GM21367 (cell line): ENCODE results near the gene LAMC1.
A peak's percentile ranks its signal among the peaks of the same experiment; 100 is the strongest.

Source experiments
- ATAC-seq: cut with Tn5 transposase; IDR thresholded peaks from one replicate; pipeline ENCODE4 v1.9.1; 2021; ENCODE audit not compliant: unreplicated experiment

LAMC1 gene

GRCh38 chr1:183185941-183186490, 162.8 kb downstream of the LAMC1 start, which contains the start of gene LAMC2:
LAMC2 (plus strand) TSS chr1:183186264; CDS start chr1:183186353, 89 bp downstream.
- no peak for ATAC-seq

- ATAC-seq: no peak
Measured at GRCh38 chr1:183186841-183187240, 163.6 kb downstream of the LAMC1 start.

GRCh38 chr1:183188240-183188639, 165.0 kb downstream of the LAMC1 start:
- no peak for ATAC-seq

- ATAC-seq: no peak
Measured at GRCh38 chr1:183191833-183192232, 168.6 kb downstream of the LAMC1 start.

- ATAC-seq: no peak
Measured at GRCh38 chr1:183193963-183194525, 170.8 kb downstream of the LAMC1 start.

GRCh38 chr1:183194527-183195141, 171.4 kb downstream of the LAMC1 start:
- ATAC-seq: peak; percentile 91

GRCh38 chr1:183195142-183195574, 171.9 kb downstream of the LAMC1 start:
- peak; percentile 41 for ATAC-seq
